Epithelial cell of prostate (primary cell): ENCODE measurements around the gene SENP7.
"Not testable (repeated sequence)": the region's sequence is repeated elsewhere in the genome, so short reads cannot be mapped to it uniquely, and the experiment has no call there.

Experiments
- DNase-seq: peaks from one replicate; pipeline ENCODE4 v3.0.0-alpha.2; 2011; ENCODE audit warnings: low read depth, low spot score
- H3K27ac ChIP-seq: fragments of 450-650 bp; 2 replicates; pipeline ENCODE4 v1.5.1; 2017; ENCODE audit warnings: mild to moderate bottlenecking

The SENP7 gene

DNA sequence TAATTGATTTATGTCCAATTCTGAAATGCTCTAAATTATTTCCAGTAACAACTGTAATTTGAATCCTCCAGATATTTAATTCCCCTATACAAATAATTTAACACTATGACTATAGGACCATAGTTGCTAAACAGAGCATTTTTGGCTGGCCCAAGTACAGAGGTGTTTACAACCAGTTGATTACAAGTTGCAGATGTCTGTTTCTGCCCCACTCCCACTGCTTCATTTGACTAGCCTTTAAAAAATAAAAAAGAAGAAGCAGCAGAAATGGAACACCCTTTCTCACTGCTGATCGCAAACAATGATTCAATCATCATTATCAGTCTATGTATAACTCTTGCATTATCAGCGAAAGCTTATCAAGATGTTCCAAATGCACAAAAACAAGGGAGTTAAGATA lies 54.6 kb downstream of the SENP7 start:
- no peak for DNase-seq
- H3K27ac ChIP-seq, result no peak overlapping the region

DNA sequence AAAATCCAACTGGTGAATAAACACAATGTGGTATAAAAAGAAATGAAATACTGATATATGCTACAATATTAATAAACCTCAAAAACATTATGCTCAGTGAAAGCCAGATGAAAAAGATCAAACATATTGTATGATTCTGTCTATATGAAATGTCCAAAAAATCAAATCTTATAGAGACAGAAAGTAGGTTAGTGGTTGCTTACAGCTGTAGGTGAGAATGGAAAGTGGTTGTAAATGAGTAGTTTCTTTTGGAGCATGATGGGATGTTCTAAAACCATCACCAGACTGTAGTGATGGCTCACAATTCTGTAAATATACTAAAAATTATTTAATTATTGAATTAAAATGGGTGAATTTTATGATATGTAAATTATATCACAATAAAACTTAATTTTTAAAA lies 58.4 kb downstream of the SENP7 start:
- no peak overlapping the region for H3K27ac ChIP-seq
- no peak for DNase-seq

DNA sequence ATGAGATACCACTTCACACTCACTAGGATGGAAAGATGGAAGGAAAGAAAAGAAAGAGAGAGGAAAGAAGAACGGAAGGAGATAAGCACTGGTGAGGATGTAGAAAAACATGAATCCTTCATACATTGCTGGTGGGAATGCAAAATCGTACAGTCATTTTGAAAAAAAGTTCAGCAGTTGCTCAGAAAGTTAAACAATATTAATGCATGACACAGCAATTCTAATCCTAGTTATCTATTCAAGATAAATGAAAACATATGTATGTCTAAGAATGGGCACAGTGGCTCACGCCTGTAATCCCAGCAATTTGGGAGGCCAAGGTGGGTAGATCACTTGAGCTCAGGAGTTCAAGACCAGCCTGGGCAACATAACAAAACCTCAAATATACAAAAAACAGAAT lies 59.1 kb downstream of the SENP7 start:
- no peak overlapping the region for H3K27ac ChIP-seq
- no peak for DNase-seq

DNA sequence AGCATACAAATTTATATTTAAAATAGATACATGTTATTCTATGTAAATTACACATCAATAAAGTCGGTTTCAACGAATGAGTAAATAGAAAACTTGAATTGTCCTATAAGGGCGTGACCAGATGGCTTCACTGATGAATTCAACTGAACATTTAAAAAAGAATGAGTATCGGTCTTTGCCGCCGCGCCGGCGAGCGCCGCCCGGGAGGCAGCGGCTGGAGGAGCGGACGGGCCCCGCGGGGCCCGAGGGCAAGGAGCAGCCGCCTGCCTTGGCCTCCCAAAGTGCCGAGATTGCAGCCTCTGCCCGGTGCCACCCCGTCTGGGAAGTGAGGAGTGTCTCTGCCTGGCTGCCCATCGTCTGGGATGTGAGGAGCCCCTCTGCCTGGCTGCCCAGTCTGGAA lies 74.4 kb downstream of the SENP7 start:
- not testable (repeated sequence) for DNase-seq

DNA sequence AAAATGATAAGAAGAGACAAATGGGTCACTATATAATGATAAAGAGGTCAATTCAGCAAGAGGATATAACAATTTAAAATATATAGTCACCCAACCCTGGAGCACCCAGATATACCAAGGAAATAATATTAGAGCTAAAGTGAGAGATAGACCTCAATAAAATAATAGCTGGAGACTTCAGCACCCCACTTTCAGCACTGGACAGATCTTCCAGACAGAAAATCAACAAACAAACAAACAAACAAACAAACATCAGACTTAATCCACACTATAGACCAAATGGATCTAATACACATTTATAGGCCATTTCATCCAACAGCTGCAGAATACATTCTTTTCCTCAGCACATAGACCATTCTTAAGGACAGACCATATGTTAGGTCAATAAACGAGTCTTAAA lies 79.4 kb downstream of the SENP7 start:
- no peak overlapping the region for H3K27ac ChIP-seq
- DNase-seq, result no peak

More for the DNA sequence above, 74.4 kb downstream of the SENP7 start:
- H3K27ac ChIP-seq, result not testable (repeated sequence)

DNA sequence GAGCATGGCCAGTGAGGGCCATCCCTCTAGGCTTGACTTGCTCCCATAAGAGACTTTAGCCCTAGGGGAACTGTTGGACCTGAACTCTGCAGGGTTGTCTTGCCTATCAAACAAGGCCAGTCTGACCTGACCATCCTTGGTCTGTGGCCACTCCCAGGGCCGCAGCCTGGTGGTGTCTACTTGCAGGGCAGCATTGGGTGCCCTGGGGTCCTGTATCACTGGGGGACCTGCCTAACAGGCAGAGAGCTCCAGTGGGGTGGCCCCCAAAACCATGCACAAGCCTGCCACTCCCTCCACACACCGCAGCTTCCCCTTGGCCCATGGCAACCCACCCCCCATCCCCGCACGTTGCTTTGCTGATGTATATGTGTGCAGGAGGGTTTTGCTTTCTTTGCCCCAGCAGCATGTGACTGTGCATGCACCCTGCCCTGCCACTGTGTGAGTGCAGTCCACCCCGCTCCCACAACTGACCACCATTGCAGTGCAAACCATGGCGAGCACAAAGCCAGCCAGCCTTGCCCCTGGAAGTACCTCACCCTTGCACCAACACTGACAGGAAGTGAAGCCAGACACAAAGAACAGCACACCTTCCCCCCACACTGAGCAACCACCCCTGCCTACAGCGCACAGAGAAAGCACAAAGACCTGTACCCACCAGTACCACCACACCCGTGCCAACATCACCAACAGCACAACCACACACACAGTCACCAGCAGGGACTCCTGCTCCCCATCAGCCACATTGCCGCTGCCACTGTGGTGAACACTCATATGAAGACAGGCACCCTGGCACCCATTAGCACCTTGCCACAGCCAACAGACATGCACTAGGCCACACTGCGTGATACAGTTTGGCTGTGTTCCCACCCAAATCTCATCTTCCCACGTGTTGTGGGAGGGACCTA lies 88.8 kb downstream of the SENP7 start:
- DNase-seq, result no peak
- no peak overlapping the region for H3K27ac ChIP-seq

DNA sequence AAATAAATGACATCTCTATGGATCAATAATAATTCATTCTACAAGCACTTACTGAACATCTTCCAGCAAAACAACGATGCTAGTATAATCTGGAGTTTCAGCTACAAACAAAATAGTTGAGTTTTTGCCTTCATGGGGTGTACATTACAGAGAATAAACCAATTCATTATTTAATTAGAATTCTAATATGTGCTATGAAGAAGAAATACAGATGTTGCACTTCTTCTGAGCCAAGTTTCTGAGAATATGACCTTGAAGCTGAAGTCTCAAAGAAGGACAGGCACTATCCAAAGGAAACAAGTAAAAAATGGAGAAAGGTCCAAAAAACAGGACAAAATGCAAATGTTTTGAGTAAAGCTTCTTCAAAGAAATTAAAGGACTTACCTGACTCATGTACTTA lies 94.2 kb downstream of the SENP7 start:
- H3K27ac ChIP-seq, result no peak overlapping the region
- DNase-seq, result no peak

DNA sequence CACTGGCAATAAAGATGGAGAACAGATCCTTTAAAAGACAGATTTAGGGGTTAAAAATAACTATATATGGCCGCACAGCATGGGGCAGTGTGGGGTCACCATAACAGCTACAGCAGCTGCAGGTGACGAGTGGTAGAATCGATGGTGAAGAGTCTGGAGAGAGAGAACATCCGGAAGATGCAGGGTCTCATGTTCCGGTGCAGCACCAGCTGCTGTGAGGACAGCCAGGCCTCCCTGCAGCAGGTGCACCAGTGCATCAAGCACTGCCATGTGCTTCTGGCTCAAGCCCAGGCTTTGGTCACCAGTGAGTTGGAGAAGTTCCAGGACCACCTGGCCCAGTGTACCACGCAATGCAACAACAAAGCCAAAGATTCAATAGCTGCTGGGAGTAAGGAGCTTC lies 98.9 kb downstream of the SENP7 start:
- no peak overlapping the region for H3K27ac ChIP-seq
- no peak for DNase-seq

DNA sequence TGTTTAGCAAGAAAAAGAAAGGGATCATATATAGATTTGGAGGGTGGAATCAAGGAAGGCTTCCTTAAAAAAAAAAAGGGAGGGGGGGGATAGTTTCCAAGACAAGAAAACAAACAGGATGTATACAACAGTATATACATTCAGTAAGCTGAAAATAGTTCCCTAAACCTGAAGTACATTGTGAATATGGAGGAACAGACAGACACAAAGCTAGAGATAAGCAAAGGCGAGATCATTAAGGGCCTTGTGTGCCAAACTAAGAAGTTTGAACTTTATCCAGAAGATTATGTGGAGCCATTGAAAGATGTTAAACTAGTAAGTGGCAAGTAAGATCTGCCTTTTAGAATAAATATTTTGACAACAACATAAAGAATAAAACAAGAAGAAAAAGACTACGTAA lies 99.4 kb downstream of the SENP7 start:
- no peak overlapping the region for H3K27ac ChIP-seq
- no peak for DNase-seq

DNA sequence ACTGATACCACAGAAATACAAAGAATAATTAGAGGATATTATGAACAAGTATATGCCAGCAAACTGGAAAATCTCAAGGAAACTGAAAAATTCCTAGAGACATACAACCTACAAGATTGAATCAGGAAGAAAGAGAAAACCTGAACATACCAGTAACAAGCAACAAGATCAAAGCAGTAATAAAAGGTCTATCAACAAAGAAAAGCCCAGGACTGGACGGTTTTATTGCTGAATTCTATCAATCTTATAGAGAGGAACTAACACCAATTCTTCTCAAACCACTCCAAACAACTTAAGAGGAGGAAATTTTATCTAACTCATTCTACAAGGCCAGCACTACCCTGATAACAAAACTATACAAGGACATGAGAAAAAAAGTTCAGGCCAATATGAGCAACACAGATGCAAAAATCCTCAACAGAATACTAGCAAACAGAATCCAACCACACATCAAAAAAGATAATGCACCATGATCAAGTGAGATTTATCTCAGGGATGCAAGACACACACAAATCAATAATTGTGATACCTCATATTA lies 121.5 kb downstream of the SENP7 start:
- no peak for DNase-seq
- H3K27ac ChIP-seq, result no peak overlapping the region

DNA sequence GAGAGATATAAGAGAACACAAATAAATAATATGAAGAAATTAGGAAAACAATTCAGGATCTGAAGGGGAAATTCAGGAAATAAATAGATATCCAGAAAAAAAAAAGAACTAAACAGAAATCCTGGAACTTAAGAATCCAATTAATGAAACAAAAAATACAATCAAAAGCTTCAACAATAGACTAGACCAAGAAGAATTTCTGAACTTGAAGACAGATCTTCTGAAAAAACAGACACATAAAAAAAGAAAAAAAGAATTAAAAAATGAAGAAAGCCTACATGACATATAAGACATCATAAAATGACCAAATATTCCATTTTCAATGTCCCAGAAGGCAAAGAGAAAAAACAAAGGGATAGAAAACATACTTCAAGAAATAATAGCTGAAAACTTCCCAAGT lies 124.3 kb downstream of the SENP7 start:
- H3K27ac ChIP-seq, result no peak overlapping the region
- DNase-seq, result no peak

DNA sequence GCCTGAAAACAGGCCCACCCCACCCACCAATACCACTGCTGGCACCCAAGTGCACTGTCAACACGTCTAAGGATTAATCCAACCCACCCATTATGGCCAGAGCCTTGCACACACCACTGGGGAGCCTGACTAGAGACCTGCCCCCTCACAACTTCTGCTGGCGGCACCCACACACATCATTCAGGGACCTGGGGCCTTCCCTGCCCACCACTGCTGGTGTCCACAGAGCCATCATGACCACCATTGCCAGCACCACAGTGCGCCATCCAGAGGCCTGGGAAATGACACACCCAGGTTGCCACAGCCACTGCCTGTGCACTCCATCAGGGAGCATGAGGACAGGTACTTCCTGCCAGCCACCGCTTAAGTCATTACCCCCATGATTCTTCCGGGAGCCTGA lies 125.7 kb downstream of the SENP7 start:
- no peak overlapping the region for H3K27ac ChIP-seq
- DNase-seq, result no peak

DNA sequence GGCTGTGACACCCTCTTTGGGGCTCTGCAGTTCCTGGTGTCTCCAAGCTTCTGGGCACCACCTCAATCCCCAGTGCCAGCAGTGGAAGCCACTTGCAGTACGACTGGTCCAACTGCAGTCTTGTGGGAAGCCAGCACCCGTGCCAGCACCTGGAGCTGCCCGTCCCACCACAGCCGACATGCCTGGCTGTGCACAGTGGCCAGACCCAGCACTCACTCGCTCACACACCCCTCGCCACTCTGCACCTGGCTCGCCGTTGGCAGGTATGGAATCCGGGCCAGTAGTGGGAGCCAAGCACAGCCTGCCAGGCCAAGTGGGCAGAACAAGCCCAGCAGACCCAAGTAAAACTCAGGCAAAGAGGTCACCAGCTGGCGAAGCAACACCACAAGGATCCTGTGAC lies 128.6 kb downstream of the SENP7 start:
- H3K27ac ChIP-seq, result no peak overlapping the region
- DNase-seq, result no peak

DNA sequence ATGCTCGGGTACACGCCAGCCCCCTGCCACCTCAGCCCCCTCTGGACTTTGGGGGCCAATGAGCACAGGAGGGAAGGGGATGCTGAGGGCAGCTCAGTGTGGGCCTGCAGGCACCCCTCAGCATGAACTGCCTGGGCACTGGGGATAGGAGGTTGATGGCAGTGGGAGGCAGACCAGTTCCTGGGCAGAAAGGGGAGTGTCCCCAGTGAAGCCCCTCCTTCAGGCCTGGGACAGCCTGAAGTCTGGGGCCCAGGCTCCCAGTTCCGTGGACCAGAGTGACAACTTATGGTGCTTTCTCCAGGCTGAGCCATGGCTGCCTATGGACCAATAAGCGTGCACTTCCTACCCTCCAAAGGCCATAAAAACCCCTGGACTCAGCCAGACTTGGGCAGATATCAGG lies 129.4 kb downstream of the SENP7 start:
- DNase-seq, result no peak
- no peak overlapping the region for H3K27ac ChIP-seq

DNA sequence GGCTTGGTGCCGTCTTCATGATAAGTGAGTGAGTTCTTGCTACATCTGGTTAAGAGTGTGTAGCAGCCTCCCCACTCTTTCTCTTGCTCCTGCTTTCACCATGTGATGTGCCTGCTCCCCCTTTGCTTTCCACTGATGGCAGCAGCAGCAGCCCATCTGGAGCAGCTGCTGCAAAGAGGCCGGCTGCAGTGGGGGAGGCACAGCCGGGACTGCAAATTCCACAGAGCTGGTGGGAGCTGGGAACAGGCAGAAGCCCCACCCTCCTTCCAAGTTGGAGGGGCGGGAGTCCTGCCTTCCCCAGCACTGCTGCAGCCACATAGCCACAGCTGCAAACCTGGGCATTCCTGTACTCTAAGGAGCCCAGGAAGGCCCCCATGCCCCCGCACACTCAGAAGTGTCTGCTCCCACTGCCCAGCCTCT lies 129.8 kb downstream of the SENP7 start:
- DNase-seq, result no peak
- H3K27ac ChIP-seq, result no peak overlapping the region

DNA sequence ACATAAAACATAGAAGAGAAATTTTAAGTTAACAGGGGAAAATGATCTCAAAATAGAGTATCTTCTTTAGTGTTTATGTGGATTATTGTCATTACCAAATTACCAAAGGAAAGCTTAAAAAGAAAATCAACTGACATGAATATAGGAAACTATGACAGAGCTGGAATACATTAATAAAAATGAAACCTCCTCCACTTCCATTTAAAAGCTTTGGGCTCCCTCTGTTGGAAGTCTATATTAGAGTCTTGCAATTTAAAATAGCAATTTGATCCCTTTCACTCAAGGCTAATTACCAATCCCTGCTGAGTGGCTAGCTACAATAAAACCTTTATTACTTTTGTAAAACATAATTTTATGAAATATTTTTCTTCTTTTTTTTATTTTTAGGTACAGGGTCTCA lies 131.2 kb downstream of the SENP7 start:
- DNase-seq, result no peak
- no peak overlapping the region for H3K27ac ChIP-seq

DNA sequence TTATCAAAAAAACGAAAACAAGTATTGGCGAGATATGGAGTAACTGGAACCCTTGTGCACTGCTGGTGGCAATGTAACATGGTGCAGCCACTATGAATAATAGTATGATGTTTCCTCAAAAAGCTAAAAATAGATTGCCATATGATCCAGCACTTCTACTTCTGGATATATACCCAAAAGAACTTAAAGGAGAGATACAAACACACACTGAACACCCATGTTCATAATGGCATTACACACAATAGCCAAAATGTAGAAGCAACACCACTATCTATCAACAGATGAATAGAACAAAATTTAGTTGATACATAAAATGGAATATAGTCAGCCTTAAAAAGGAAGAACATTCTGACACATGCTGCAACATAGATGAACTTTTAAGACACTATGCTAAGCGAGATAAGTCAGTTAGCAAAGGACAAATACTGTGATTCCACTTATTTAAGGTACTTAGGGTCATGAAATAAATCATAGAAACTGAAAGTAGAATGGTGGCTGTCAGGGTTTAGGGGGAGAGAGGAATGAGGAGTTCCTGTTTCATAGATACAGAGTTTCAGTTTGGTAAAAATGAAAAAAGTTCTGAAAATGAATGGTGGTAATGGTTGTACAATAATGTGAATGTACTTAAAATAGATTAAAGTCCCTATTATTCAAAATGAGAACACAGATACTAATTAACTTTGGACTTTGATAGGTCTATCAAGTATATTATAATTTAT lies 133.2 kb downstream of the SENP7 start:
- no peak overlapping the region for H3K27ac ChIP-seq
- DNase-seq, result no peak

DNA sequence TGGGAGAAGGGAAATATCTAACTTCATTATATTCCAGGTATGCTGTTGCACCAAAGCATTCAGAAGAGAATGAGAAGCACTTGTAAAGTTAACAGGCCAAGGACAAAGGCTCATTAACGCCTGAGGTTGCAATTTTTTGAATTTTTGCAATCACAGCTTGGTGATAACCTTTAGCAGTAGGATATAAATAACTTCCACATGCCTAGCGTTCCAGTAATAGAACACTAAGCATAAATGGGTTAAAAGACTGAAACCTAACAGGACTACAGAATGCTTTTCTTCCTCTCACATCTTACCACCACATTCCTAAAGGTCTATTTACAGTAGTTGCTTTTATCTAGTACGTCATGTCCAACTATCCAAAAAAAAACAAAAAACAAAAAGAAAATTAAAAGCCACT lies 135.2 kb downstream of the SENP7 start:
- H3K27ac ChIP-seq, result no peak overlapping the region
- no peak for DNase-seq

DNA sequence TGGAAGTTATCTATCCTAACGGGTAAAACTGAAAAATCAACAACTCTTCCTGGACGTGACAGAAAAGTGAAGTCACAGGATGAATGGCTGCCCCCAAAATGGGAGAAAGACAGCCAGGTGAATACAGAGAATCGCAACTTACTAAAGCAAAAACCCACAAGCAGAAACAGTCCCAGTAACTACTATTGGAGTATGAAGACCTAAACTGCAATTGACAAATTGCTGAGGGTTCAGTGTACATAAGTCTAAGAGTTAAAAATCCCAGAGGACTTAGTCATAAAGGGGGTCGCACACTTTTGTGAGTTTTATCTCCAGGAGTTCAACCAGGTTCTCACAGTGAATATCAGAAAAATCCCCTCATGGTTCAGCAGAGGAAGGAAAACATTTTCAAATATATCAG lies 135.8 kb downstream of the SENP7 start:
- DNase-seq, result no peak
- no peak overlapping the region for H3K27ac ChIP-seq

DNA sequence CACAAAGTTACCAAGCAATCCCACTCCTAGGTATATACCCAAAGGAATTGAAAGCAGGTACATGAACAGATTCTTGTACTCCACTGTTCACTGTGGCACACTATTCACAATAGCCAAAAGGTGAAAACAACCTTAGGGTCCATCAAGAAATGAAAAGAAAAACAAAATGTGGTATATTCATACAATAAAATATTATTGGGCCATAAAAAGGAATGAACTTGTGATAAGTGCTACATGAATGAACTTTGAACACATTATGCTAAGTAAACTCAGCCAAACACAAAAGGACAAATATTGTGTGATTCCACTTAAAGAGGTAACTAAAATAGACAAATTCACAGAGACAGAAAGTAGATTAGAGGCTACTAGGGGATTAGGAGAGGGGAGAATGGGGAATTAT lies 137.4 kb downstream of the SENP7 start:
- no peak overlapping the region for H3K27ac ChIP-seq
- no peak for DNase-seq

DNA sequence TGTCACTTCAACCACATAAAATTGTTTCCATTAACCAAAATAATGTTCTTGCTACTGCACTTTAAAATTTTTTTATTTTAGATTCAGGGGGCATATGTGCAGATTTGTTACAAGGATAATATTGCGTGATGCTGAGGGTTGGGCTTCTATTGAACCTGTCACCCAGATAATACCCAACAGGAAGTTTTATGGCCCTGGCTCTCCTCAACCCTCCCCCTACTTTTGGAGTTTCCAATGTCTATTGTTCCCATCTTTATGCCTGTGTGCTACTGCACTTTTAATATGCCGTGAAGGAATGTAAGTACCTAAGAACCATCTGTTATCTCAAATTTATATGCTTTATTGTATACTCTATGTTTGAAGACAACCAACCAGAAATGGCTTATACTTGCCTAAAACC lies 150.6 kb downstream of the SENP7 start:
- no peak overlapping the region for H3K27ac ChIP-seq
- DNase-seq, result no peak
